Endothelial cell of umbilical vein (primary cell): Measurements from ENCODE around the gene SPON2. TPM values are rescaled to one million over a fixed set of nuclear protein-coding genes. Genes with fewer than 3 reads are reported as not detected.

Source experiments
- BruUV-seq: library from RNA; stranded (reverse); fragments of 400-500 nt; replicated peaks from 2 replicates; lab custom pipeline; 2021; lab: Mats Ljungman, UMichigan
- CTCF ChIA-PET: fragments of 300-600, 350-600 bp; sonication (Branson Sonifier 250); formaldehyde crosslinking; loops from one replicate; lab custom pipeline; 2021; ENCODE audit warnings: antibody characterized with exemption, inconsistent platforms; lab: Charles Lee
- POLR2A ChIA-PET: fragments of 300-600, 350-600 bp; sonication (Branson Sonifier 250); formaldehyde crosslinking; loops from one replicate; lab custom pipeline; 2021; ENCODE audit warnings: antibody characterized with exemption, inconsistent platforms; lab: Charles Lee
- DNase-seq: peaks from one replicate; pipeline ENCODE4 v3.0.0-alpha.2; 2011; ENCODE audit warnings: low read depth, low spot score
- FAIRE-seq: peaks from 2 replicates; lab custom pipeline; 2011; peaks lifted over from hg19 to GRCh38; lab: Jason Lieb, UNC
- H2AFZ ChIP-seq: 2 replicates; pipeline ENCODE4 v1.6.0; 2012; ENCODE audit warnings: low read depth, low read length, control low read depth, inconsistent platforms
- H3K27ac ChIP-seq: 2 replicates; pipeline ENCODE4 v1.5.1; 2011; ENCODE audit warnings: low read depth, mild to moderate bottlenecking, control low read depth, low read length, moderate library complexity; ENCODE audit not compliant: insufficient read depth
- H3K27me3 ChIP-seq, 2 experiments: 2 replicates each; pipeline versions ENCODE4 v1.6.0 to v1.6.1; 2011; ENCODE audit warnings: low read length in 2 of 2, mixed read lengths in 1 of 2; ENCODE audit not compliant: control insufficient read depth in 2 of 2, insufficient read depth in 2 of 2
- H3K36me3 ChIP-seq, 2 experiments: 2 replicates in 1 of 2; 3 replicates in 1 of 2; pipeline ENCODE4 v1.5.1; 2011; ENCODE audit warnings: low read length in 2 of 2, mild to moderate bottlenecking in 1 of 2, moderate library complexity in 1 of 2; ENCODE audit not compliant: control insufficient read depth in 2 of 2, insufficient read depth in 2 of 2; ENCODE audit errors: extremely low read depth in 1 of 2
- H3K4me1 ChIP-seq: 3 replicates; pipeline ENCODE4 v1.5.1; 2011; ENCODE audit warnings: mild to moderate bottlenecking, low read length; ENCODE audit not compliant: control insufficient read depth, insufficient read depth; ENCODE audit errors: extremely low read depth
- H3K4me2 ChIP-seq: 2 replicates; pipeline ENCODE4 v1.6.1; 2011; ENCODE audit warnings: low read length, control low read depth, mixed read lengths; ENCODE audit not compliant: insufficient read depth
- H3K4me3 ChIP-seq, 3 experiments: fragments of 200-600 bp in 1 of 3; sonication (generic), shearing (Covaris generic) in 1 of 3; replicated peaks in 1 of 3; 2 replicates each; pipeline ENCODE4 v1.5.1; 2011 to 2016; ENCODE audit warnings: control low read depth in 3 of 3, low read length in 3 of 3, mild to moderate bottlenecking in 2 of 3, inconsistent platforms in 1 of 3, low read depth in 1 of 3, moderate library complexity in 1 of 3; ENCODE audit not compliant: insufficient read depth in 1 of 3
- H3K79me2 ChIP-seq: 2 replicates; pipeline ENCODE4 v1.6.0; 2012; ENCODE audit warnings: low read length, inconsistent platforms; ENCODE audit not compliant: control insufficient read depth, insufficient read depth
- H3K9ac ChIP-seq: replicated peaks from 2 replicates; pipeline ENCODE3; 2011; ENCODE audit warnings: low read length, control low read depth; ENCODE audit not compliant: insufficient read depth; ENCODE audit errors: extremely low read depth
- H3K9me1 ChIP-seq: replicated peaks from 3 replicates; pipeline ENCODE4 v1.6.0; 2011; ENCODE audit warnings: mild to moderate bottlenecking, low read length; ENCODE audit not compliant: control insufficient read depth, insufficient read depth; ENCODE audit errors: extremely low read depth
- H3K9me3 ChIP-seq: replicated peaks from 2 replicates; pipeline ENCODE4 v1.5.1; 2012; ENCODE audit warnings: low read length, inconsistent platforms; ENCODE audit not compliant: control insufficient read depth, insufficient read depth
- H4K20me1 ChIP-seq: replicated peaks from 2 replicates; pipeline ENCODE3; 2011; ENCODE audit warnings: mild to moderate bottlenecking, low read length; ENCODE audit not compliant: control insufficient read depth, insufficient read depth; ENCODE audit errors: extremely low read depth
- EZH2 ChIP-seq: IDR thresholded peaks from 2 replicates; pipeline ENCODE4 v1.6.1; 2012; ENCODE audit warnings: borderline replicate concordance, low read depth, mild to moderate bottlenecking, moderate library complexity, low read length, inconsistent platforms; ENCODE audit not compliant: severe bottlenecking
- FOS ChIP-seq: IDR thresholded peaks from 2 replicates; pipeline ENCODE4 v1.6.1; 2011; ENCODE audit warnings: mild to moderate bottlenecking, low read length, moderate library complexity, borderline replicate concordance; ENCODE audit not compliant: insufficient read depth
- GATA2 ChIP-seq: IDR thresholded peaks from 2 replicates; pipeline ENCODE4 v1.7.0; 2011; ENCODE audit warnings: low read depth, mild to moderate bottlenecking, moderate library complexity, mixed read lengths, low read length; ENCODE audit not compliant: insufficient read length, insufficient read depth
- JUN ChIP-seq: IDR thresholded peaks from 2 replicates; pipeline ENCODE4 v1.6.1; 2011; ENCODE audit warnings: borderline replicate concordance, low read depth; ENCODE audit not compliant: insufficient read length, insufficient read depth
- MYC ChIP-seq: IDR thresholded peaks from one replicate; pipeline ENCODE4 v1.6.1; 2011; ENCODE audit warnings: mild to moderate bottlenecking, low read depth, low read length
- POLR2A ChIP-seq: IDR thresholded peaks from 2 replicates; pipeline ENCODE4 v1.6.1; 2012; ENCODE audit warnings: low read depth, mild to moderate bottlenecking, control low read depth, low read length
- POLR2AphosphoS5 ChIP-seq: IDR thresholded peaks from 2 replicates; pipeline ENCODE4 v1.6.1; 2012; ENCODE audit warnings: low read depth, mild to moderate bottlenecking, control low read depth, low read length, moderate library complexity; ENCODE audit not compliant: insufficient read depth
- dilution Hi-C: fragments of 300-500 bp; cut with MboI; formaldehyde crosslinking; loops from one replicate; pipeline ENCODE4 v1.15.0; 2019; ENCODE audit warnings: low sequenced_read_pairs; ENCODE audit not compliant: extremely low pct_ligation_motif_present
- intact Hi-C: fragments of 100-400 bp; cut with micrococcal nuclease; formaldehyde crosslinking; loops from one replicate; pipeline ENCODE4 v1.10.0; 2022
- polyA plus RNA-seq, 4 experiments: library from polyadenylated mRNA; depleted of rRNA in 3 of 4; stranded (reverse) in 3 of 4; unstranded in 1 of 4; fragments of >200 nt; gene quantifications; 2 replicates each; pipeline versions ENCODE4 v1.2.1 to v1.2.3, GENCODE V29; 2011 to 2012; ENCODE audit warnings: missing spikeins in 1 of 4
- total RNA-seq: library from RNA; stranded (reverse); gene quantifications from 2 replicates; pipeline ENCODE4 v1.2.3, GENCODE V29; 2021
- TF ChIP-seq, protein P1 (sequence below), 2 donors: IDR thresholded peaks; 1 replicate in 1 of 2; 2 replicates in 1 of 2; pipeline ENCODE4 v1.5.1; 2011; ENCODE audit warnings: low read length in 2 of 2, mild to moderate bottlenecking in 2 of 2, moderate library complexity in 2 of 2, control low read depth in 1 of 2, inconsistent platforms in 1 of 2, low read depth in 1 of 2; ENCODE audit not compliant: insufficient read depth in 1 of 2; ENCODE audit errors: extremely low read depth in 1 of 2
- TF ChIP-seq, protein P2 (sequence below): IDR thresholded peaks from 2 replicates; pipeline ENCODE4 v1.6.1; 2011; ENCODE audit not compliant: insufficient read depth, insufficient read length

SPON2 gene
- total and polyA plus RNA-seq, 2 donors (not counting 3 experiments of a cell fraction or from before 2014, with no cell fraction given) = 0.04 TPM; not detected in 1

DNA sequence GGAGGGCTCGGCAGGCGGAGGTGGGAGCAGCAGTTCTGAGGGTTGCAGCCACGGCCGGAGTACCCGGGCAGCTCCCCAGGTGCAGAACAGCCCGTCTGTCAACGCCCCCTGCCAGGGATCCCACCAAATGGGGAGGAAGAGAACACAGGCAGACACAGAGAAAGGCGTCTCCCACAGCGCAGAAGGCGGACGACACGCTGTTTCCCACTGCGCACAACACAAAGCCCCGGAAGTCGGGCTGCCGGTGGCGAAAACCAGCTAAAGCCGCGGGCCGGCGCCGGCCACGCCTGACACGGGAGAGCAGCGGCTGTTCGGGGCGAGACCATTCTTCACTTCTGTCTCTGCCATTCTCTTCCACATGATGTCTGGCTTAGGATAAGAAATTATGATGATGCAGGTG, 45.0 kb upstream of the SPON2 start:
- no peaks in the 10 kb centered on the region for H4K20me1 ChIP-seq
- BruUV-seq = no TSS peak
- DNase-seq = no peak
- H3K4me3 ChIP-seq = no peak overlapping the region
- peaks cover 6 to 41% of the 10 kb centered on the region in 2 experiments for H3K36me3 ChIP-seq
- FAIRE-seq = no peak
- H2AFZ ChIP-seq = no peak overlapping the region
- TF ChIP-seq FOS (no peak), JUN (no peak), MYC (no peak), POLR2A (no peak), EZH2 (no peak), POLR2AphosphoS5 (no peak), GATA2 (no peak)
- TF ChIP-seq, protein P1, sequence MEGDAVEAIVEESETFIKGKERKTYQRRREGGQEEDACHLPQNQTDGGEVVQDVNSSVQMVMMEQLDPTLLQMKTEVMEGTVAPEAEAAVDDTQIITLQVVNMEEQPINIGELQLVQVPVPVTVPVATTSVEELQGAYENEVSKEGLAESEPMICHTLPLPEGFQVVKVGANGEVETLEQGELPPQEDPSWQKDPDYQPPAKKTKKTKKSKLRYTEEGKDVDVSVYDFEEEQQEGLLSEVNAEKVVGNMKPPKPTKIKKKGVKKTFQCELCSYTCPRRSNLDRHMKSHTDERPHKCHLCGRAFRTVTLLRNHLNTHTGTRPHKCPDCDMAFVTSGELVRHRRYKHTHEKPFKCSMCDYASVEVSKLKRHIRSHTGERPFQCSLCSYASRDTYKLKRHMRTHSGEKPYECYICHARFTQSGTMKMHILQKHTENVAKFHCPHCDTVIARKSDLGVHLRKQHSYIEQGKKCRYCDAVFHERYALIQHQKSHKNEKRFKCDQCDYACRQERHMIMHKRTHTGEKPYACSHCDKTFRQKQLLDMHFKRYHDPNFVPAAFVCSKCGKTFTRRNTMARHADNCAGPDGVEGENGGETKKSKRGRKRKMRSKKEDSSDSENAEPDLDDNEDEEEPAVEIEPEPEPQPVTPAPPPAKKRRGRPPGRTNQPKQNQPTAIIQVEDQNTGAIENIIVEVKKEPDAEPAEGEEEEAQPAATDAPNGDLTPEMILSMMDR (IDR thresholded peaks at IDR 0.05; ENCODE audit: extremely low read depth in 1 of 2, insufficient read depth in 1 of 2, low read depth in 1 of 2, low read length in 2 of 2) = no peak
- TF ChIP-seq, protein P2, sequence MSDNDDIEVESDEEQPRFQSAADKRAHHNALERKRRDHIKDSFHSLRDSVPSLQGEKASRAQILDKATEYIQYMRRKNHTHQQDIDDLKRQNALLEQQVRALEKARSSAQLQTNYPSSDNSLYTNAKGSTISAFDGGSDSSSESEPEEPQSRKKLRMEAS = no peak
- no peak overlapping the region for H3K4me2 ChIP-seq
- dilution Hi-C loops (no loop called here), intact Hi-C loops (no loop called here)
- no peaks in the 10 kb centered on the region for H3K9me3 ChIP-seq
- CTCF ChIA-PET = interaction anchor here (0.8 kb wide), 1 partner anchor 33 kb away, joined by 4 read pairs; no protein-coding TSS in a partner anchor
- no peaks in the 10 kb centered on the region for H3K79me2 ChIP-seq
- no peaks in the 10 kb centered on the region for H3K4me1 ChIP-seq
- POLR2A ChIA-PET = no interaction called here
- H3K9ac ChIP-seq = no peak overlapping the region
- no peak overlapping the region for H3K27ac ChIP-seq
- H3K9me1 ChIP-seq = no peaks in the 10 kb centered on the region
- H3K27me3 ChIP-seq = no peaks in the 10 kb centered on the region
